Transverse colon (tissue), 4 donors: Measurements from ENCODE around the gene LOC101059915.

Experiments used
- CTCF ChIP-seq, 5 experiments: fragments of 200-600 bp in 3 of 5; fragments of 450-650 bp in 2 of 5; sonication (generic) in 3 of 5; IDR thresholded peaks; 1 replicate in 2 of 5; 2 replicates in 3 of 5; pipeline ENCODE4 v1.5.1; 2016 to 2017; ENCODE audit warnings: antibody characterized with exemption in 5 of 5, inconsistent platforms in 3 of 5, mild to moderate bottlenecking in 2 of 5, moderate library complexity in 1 of 5
- EP300 ChIP-seq: sonication (generic); formaldehyde crosslinking; IDR thresholded peaks from one replicate; pipeline ENCODE4 v1.6.1; 2017; ENCODE audit warnings: antibody characterized with exemption, low read depth
- POLR2A ChIP-seq: fragments of 450-650 bp; IDR thresholded peaks from one replicate; pipeline ENCODE4 v1.6.1; 2016; ENCODE audit warnings: antibody characterized with exemption, mild to moderate bottlenecking, moderate library complexity
- POLR2AphosphoS5 ChIP-seq, 3 donors: sonication (generic); formaldehyde crosslinking; IDR thresholded peaks; one replicate each; pipeline ENCODE4 v1.6.1; 2016; ENCODE audit warnings: antibody characterized with exemption in 3 of 3

- TF ChIP-seq CTCF (IDR thresholded peaks at IDR 0.05) = no peak
- TF ChIP-seq POLR2AphosphoS5 (IDR thresholded peaks at IDR 0.05) = no peak
- no peak for TF ChIP-seq EP300
- no peak for TF ChIP-seq POLR2A
Observed at GRCh38 chrX:71619986-71620385, 47.4 kb upstream of the LOC101059915 start.
